ENCODE data around the gene FAM13A.

FAM13A gene

GRCh38 chr4:88738180-88738579 is 318.8 kb downstream of the FAM13A start:
- TF ChIP-seq TAF1 (IDR thresholded peaks at IDR 0.05; ENCODE audit: low read depth) (no peak), ZBTB7A (IDR thresholded peaks at IDR 0.05; ENCODE audit: low read depth) (no peak), TCF12 (IDR thresholded peaks at IDR 0.05; ENCODE audit: low read depth) (no peak), REST (IDR thresholded peaks at IDR 0.05; ENCODE audit: low read depth) (no peak), USF1 (IDR thresholded peaks at IDR 0.05) (no peak), EP300 (IDR thresholded peaks at IDR 0.05; ENCODE audit: borderline replicate concordance) (no peak), RAD21 (IDR thresholded peaks at IDR 0.05; ENCODE audit: low read depth) (no peak), EGR1 (IDR thresholded peaks at IDR 0.05) (no peak), YY1 (IDR thresholded peaks at IDR 0.05; ENCODE audit: low read depth) (no peak), CEBPB (IDR thresholded peaks at IDR 0.05) (no peak), MAX (IDR thresholded peaks at IDR 0.05) (no peak), NFIC (IDR thresholded peaks at IDR 0.05) (no peak), FOXM1 (IDR thresholded peaks at IDR 0.05; ENCODE audit: borderline replicate concordance, low read depth) (no peak), CREB1 (IDR thresholded peaks at IDR 0.05; ENCODE audit: low read depth) (no peak), TEAD4 (IDR thresholded peaks at IDR 0.05) (no peak)

- no peak for TF ChIP-seq CEBPB (IDR thresholded peaks at IDR 0.05)
- no peak for TF ChIP-seq TEAD4 (IDR thresholded peaks at IDR 0.05)
- TF ChIP-seq NFIC (IDR thresholded peaks at IDR 0.05): no peak
- peak; percentile 52; the same call in 1 of the 2 replicates for TF ChIP-seq EP300 (IDR thresholded peaks at IDR 0.05; ENCODE audit: borderline replicate concordance)
- no peak for TF ChIP-seq YY1 (IDR thresholded peaks at IDR 0.05; ENCODE audit: low read depth)
- TF ChIP-seq TCF12 (IDR thresholded peaks at IDR 0.05; ENCODE audit: low read depth): peak; percentile 53
- TF ChIP-seq MAX (IDR thresholded peaks at IDR 0.05): no peak
Observed at GRCh38 chr4:88737307-88737941, 319.6 kb downstream of the FAM13A start.

GRCh38 chr4:88736264-88736663 is 320.7 kb downstream of the FAM13A start:
- no peak for TF ChIP-seq FOXM1 (IDR thresholded peaks at IDR 0.05; ENCODE audit: borderline replicate concordance, low read depth)
- no peak for TF ChIP-seq EGR1 (IDR thresholded peaks at IDR 0.05)
- no peak for TF ChIP-seq CEBPB (IDR thresholded peaks at IDR 0.05)
- TF ChIP-seq TAF1 (IDR thresholded peaks at IDR 0.05; ENCODE audit: low read depth): no peak
- TF ChIP-seq YY1 (IDR thresholded peaks at IDR 0.05; ENCODE audit: low read depth): no peak
- TF ChIP-seq TEAD4 (IDR thresholded peaks at IDR 0.05): no peak
- no peak for TF ChIP-seq EP300 (IDR thresholded peaks at IDR 0.05; ENCODE audit: borderline replicate concordance)
- TF ChIP-seq MAX (IDR thresholded peaks at IDR 0.05): no peak
- no peak for TF ChIP-seq RAD21 (IDR thresholded peaks at IDR 0.05; ENCODE audit: low read depth)
- no peak for TF ChIP-seq USF1 (IDR thresholded peaks at IDR 0.05)

- no peak for TF ChIP-seq YY1 (IDR thresholded peaks at IDR 0.05; ENCODE audit: low read depth)
- TF ChIP-seq TEAD4 (IDR thresholded peaks at IDR 0.05): no peak
- TF ChIP-seq FOXM1 (IDR thresholded peaks at IDR 0.05; ENCODE audit: borderline replicate concordance, low read depth): no peak
- no peak for TF ChIP-seq TAF1 (IDR thresholded peaks at IDR 0.05; ENCODE audit: low read depth)
- TF ChIP-seq USF1 (IDR thresholded peaks at IDR 0.05): no peak
- TF ChIP-seq REST (IDR thresholded peaks at IDR 0.05; ENCODE audit: low read depth): no peak
- no peak for TF ChIP-seq EP300 (IDR thresholded peaks at IDR 0.05; ENCODE audit: borderline replicate concordance)
- TF ChIP-seq TCF12 (IDR thresholded peaks at IDR 0.05; ENCODE audit: low read depth): no peak
- no peak for TF ChIP-seq ZBTB7A (IDR thresholded peaks at IDR 0.05; ENCODE audit: low read depth)
- no peak for TF ChIP-seq NFIC (IDR thresholded peaks at IDR 0.05)
- TF ChIP-seq EGR1 (IDR thresholded peaks at IDR 0.05): no peak
- no peak for TF ChIP-seq CEBPB (IDR thresholded peaks at IDR 0.05)
- no peak for TF ChIP-seq RAD21 (IDR thresholded peaks at IDR 0.05; ENCODE audit: low read depth)
- TF ChIP-seq CREB1 (IDR thresholded peaks at IDR 0.05; ENCODE audit: low read depth): no peak
- no peak for TF ChIP-seq MAX (IDR thresholded peaks at IDR 0.05)
Observed at GRCh38 chr4:88735564-88735963, 321.4 kb downstream of the FAM13A start.
